Measurements from ENCODE around the gene TEX53.

The TEX53 gene

DNA sequence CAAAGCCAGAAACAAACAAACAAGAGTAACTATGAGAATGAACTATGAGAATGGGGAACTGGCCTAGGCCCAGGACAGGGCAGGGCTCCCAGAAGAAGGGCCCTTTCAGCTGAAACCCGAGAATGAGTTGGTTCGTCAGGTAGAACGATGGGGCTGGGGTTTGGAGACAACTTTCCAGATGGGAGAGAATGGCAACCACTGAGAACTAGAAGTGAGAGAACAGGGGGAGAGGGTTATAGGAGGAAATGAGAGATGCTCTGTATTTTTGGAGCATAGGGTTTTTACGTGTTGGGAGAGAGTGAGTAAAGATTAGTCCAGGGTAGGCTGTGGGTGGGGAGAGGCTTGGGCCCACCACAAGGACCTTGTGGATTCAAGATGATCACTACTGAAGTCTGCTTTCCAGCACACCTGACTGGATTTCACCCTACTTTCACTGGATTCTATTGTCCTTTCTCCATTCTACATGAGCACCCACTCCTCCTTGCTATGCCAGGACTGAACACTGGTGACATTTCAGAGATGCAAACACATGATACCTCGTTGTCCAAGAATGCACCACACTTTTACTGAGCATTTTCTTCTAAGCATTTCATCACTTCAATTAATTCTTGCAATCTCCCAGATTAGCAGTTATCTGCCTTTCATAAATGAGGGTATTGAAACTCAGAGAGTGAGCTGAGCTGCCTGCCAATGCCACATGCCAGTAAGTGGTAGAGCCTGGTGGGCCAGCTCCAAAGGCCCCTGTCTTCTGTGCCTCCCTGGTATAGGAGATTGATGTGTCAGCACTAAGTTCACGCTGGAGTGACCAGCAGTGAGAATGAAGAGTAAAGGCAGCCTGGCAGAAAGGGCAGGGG is 49.7 kb downstream of the TEX53 start:
- DNase-seq, result no peak

DNA sequence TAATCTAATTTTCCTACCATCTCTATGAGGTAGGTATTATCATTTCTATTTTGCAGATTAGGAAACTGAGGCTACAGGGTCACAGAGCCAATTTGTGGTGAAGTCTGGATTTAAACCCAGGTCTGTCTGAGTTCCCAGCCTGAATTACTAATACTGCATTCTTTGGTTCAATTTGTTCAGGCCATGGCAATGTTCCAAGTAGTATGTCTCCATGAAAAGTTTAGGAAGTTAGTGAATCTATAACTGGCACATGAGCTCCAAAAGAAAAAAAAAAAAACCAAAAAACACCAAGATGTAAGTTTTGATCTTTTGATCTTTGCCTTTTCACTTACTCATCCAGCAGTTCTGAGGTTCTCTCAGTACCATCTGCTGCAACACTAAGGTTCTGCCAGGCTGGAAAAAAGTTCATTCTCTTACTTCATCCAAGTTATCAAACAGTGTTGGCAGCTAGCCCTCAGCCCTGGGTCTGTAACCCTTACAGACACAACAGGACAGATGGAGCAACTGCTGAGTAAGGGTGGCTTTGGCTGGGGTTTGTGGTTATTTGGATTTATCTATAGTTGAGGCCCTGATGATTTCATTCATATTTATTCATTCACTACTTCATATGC is 50.9 kb downstream of the TEX53 start:
- no peak for DNase-seq

All from hypothalamus (tissue), 51 donors.